Activated naive CD4-positive, alpha-beta T cell (primary cell): ENCODE measurements around the gene PCGF1.
A peak's percentile ranks its signal among the peaks of the same experiment; 100 is the strongest.
"Not testable (repeated sequence)": the region's sequence is repeated elsewhere in the genome, so short reads cannot be mapped to it uniquely, and the experiment has no call there.

Source experiments
- DNase-seq, 4 experiments: peaks; one replicate each; lab custom pipeline; 2025; lab: John Stamatoyannopoulos, UW

Gene PCGF1

DNA sequence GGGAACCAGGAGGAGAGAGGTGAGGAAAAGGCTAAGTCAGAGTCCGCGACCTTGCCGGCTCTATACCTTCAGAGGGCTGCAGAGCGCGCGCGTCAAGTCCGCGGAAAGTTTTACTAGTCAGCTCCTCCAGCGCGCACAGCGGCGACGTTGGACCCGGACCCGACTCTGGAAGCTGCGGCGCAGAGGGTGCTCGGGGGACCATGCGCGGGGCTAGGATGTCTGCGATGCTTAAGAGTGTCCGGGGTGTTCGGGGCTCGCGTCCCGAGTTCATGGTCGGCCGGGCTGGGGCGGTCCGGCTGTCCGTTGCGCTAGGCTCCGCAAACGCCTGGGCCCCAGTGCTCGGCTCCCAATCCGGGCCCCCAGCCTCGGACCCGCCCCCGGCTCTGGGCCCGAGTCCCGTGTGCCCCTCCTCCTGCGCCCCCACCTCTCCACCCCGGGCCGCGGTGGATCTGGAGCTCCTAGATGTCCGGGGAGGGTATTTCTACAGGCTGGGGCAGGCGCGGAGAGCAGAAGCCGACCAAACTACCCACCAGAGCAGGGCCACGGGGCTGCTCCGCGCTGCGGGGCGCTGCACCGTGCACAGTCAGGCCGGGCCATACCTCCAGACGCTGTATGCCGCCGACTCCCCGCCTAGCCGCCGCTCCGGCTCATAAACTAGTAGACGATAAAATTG, 8.1 kb downstream of the PCGF1 start, which contains the start of gene LBX2:
TSS of gene LBX2 (minus strand) at position 337 of the 673 bp plus-strand sequence. CDS start at position 271, 66 bp downstream.
- peak in 1 of 4 experiments; percentile 15 for DNase-seq

DNA sequence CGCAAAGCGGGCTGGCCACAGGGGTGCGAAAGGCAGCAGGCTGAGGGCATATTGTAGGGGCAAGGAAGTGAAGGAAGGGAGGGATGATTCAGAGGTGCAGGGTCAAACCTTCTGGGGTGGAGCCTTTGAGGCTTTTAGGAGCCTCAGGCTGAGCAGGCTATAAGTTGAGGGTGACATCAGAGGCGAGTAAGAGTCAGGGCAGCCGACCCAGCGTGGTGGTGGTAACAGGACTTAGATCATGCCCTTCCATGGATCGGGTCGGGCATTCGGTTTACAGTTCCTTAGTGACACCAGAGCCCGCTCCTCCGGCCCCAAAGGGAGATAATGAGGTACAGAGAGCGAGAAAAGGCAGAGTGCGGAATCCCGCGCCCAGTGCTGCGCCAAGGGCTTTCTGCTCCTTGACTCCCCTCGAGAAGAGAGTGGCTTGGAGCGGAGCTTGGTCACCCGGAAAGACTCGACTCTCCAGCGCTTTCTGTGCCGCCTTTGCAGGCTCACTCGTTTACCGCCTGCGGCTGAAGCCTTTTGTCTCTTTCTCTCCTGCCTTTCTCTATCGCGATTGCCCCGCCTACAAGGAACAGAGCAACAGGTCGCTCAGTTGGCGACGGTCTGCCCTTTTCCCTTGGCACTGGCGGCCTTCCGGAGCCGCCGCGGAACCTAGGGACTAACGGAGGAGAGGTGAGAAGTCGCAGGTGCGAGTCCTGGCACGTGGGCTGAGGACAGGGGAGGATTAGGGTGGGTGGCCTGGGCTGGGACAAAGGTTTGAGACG, 8.8 kb downstream of the PCGF1 start:
- DNase-seq, result no peak

DNA sequence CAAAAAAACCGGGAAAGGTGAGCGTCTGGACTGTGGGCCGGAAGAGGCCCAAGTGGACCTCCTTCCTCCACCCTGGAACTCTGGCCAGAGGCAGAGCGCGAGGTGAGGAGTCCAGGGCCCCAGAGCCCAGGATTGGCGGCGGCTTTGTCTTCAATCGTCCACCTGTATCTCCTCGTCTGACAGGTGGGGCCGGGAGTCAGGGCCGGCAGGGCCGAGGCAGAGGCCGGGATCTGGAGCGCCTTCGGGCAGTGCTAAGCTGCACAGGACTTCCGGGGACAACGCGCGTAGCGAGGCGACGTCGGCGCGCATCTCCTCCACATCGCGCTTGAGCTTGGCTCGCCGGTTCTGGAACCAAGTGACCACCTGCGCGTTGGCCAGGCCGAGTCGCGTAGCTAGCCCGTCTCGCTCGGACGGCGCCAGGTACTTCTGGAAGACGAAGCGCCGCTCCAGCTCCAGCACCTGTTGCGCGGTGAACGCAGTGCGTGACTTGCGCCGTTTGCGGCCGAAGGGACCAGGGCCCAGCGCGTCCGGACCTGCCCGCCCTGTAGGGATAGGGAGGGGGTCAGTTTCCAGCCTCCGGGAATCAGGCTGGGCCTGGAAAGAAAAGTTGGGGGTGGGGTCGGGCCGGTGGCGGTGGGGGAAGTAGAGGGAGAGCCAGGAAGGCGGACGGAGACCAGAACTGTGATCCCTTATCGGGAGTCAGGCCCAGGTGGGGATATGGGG, 9.6 kb downstream of the PCGF1 start:
- no peak for DNase-seq

DNA sequence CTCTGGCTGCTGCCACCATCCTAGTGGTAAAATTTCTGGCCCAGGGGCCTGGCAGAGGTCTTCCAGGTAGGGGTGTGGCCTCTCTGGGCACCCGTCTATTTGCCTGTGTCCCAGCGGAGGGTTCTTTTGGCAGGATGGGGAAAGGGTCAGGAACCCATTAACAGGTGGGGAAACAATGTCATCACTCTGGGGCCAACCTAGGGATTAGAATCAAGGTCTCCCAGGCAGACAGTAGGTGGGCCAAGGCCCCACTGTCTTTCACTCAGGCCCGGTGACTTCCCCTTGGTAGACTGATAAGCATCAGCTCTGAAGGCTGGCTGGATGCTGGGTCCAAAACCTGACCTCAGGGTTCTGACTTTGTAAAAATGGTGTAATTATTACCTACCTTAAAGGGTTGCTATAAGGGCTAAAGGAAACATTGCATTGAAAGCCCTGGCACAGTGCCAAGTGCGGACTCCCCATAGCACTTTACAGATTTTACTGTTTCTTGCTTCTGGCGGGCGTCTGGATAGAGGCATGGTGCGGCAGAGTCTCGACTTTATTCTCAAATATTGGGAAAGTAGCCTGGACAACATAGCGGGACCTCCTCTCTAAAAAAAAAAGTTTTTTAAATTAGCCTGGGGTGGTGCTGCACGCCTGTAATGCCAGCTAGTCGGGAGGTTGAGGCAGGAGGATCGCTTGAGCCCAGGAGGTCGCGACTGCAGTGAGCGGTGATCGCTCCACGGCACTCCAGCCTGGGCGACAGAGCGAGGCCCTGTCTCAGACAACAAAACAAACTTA, 10.3 kb downstream of the PCGF1 start:
- no peak for DNase-seq

DNA sequence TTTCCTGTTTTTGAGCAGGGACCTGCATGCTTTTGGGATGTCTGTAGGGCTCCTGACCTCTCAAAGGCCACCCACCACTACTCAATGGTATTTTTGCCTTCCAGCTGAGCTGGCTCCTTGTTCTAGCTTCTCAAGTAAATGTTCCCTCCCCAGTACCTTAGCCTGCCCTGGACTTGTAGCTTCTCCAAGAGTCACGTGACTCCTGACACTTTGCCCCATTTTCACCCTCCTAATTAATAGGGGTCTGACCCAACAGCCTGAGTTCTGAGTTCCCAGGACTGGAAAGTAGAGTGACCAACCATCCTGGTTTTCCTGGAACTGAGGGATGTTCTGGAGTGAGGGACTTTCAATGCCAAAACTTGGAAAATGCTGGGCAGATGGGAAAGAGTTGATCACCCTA, 12.1 kb downstream of the PCGF1 start:
- no peak for DNase-seq

DNA sequence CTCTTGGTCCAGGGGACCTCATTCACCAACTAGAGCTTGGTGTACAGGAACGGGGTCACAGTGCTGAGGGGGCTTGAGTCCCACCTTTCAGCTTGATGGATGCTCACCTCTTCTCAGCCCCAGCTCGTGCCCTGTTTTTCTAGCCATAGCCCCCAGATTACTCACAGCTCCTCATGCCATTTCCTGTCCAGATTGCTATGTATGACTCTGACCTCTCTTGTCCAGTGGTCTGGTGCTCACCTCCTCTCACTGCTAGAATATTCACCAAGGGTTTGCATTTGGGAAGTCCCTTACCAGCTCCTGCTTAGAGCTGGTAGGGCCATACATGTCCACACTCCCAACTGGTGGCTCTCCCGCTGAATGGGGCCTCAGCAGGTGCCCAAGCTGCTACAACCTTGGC, 13.9 kb downstream of the PCGF1 start:
- no peak for DNase-seq

DNA sequence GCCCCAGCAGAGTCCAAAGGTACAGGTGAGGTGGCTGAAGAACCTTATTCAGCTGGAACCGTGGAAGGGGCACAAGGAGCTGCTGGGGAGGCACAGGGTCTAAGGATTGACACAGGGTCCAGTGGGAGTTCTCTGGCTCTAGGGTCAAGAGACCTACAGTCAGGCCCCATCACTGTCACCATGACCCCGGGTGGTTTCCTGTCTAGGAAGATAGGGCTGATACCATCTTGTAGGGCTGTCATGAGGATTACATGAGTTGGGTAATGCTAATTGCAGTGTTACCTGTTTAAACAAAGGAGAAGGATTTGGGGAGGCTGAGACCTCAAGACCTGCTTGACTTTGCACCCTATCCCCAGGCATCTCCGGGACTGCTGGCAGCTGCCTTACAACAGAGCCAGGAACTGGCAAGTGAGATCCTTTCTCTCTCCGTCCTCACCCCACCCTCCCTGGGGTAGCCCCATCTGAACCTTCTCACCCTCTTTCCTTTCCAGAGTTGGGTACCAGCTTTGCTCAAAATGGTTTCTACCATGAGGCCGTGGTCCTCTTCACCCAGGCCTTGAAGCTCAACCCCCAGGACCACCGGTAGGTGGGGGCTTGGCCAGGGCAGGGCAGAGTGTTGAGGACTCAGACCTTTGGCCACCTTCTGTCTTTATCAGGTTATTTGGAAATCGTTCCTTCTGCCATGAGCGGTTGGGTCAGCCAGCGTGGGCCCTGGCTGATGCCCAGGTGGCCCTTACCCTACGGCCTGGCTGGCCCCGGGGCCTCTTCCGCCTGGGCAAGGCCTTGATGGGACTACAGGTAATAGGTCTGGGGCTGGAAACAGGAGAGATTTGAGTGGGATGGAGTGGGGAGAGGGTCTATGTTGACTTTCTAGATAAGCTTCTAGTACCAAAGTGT, 15.6 kb downstream of the PCGF1 start:
- DNase-seq, result no peak

DNA sequence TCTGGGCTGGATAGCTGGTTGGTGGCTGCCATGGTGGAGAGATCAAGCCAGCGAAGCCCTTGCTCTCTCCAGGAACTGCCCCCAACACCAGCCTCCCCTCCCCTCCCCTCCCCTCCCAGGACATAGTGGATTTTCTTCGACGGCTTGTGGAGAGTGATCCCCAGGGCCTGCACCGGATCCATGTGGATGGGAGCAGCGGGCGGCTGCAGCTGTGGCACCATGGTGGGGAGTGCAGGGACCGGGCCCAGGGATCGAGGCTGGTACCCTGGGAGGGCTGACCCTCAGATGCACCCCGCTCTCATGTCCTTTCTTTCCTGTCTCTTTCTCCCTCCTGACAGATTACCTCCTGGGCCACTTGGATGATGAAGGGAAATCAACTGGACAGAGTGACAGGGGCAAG, 17.6 kb downstream of the PCGF1 start:
- DNase-seq, result no peak

DNA sequence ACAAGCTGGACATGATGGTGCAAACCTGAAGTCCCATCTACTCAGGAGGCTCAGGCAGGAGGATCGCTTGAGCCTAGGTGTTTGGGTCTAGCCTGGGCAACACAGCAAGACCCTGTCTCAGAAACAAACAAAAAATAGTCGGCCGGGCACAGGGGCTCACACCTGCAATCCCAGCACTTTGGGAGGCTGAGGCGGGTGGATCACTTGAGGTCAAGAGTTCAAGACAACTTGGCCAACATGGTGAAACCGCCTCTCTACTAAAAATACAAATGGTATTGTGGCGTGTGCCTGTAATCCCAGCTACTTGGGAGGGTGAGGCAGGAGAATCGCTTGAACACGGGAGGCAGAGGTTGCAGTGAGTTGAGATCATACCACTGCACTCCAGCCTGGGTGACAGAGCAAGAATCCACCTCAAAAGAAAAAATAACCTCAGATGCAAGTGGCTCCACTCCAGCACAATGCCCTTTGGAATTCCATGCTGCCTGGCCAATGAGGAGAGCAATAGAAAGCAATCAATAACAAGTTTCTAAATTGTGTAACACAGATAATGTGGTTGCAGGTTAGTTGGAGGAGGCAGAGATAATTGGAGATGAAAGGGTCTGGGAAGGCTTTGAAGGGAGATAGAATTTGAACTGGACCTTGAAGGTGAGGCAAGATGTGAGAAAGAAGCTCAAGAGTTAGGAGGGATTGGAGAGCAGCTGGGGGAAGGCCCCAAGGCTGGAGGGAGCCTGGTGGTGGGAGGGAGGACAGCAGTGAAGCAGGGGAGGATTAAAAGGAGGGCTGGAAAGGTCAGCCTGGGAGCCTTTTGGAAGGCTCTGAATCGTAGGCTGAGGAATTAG, 18.6 kb downstream of the PCGF1 start:
- no peak for DNase-seq

DNA sequence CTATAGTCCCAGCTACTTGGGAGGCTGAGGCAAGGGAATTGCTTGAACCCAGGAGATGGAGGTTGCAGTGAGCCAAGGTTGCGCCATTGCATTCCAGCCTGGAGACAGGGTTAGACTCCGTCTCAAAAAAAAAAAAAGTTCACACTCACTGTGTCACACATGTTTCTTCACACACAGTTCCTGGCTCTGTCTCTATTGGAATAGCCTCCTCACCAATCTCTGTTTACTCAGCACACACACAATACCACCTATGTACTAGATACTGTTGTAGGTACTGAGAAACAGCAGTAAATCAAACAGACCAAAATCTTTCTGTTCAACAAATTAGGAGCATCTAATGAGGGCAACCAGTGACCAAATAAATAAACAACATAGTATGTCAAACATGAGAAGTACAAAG, 21.4 kb downstream of the PCGF1 start:
- no peak for DNase-seq

DNA sequence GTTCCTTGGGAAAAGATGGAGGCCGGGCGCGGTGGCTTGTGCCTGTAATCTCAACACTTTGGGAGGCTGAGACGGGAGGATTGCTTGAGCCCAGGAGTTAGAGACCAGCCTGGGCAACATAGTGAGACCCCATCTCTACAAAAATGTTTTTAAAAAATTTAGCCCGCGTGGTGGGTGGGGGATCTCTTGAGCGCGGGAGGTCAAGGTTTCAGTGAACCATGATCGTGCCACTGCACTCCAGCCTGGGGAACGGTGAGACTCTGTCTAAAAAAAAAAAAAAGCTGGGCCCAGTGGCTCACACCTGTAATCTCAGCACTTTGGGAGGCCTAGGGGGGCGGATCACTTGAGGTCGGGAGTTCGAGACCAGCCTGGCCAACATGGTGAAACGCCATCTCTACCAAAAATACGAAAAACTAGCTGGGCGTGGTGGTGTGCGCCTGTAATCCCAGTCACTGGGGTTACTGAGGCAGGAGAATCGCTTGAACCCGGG, 23.8 kb downstream of the PCGF1 start:
- not testable (repeated sequence) for DNase-seq

DNA sequence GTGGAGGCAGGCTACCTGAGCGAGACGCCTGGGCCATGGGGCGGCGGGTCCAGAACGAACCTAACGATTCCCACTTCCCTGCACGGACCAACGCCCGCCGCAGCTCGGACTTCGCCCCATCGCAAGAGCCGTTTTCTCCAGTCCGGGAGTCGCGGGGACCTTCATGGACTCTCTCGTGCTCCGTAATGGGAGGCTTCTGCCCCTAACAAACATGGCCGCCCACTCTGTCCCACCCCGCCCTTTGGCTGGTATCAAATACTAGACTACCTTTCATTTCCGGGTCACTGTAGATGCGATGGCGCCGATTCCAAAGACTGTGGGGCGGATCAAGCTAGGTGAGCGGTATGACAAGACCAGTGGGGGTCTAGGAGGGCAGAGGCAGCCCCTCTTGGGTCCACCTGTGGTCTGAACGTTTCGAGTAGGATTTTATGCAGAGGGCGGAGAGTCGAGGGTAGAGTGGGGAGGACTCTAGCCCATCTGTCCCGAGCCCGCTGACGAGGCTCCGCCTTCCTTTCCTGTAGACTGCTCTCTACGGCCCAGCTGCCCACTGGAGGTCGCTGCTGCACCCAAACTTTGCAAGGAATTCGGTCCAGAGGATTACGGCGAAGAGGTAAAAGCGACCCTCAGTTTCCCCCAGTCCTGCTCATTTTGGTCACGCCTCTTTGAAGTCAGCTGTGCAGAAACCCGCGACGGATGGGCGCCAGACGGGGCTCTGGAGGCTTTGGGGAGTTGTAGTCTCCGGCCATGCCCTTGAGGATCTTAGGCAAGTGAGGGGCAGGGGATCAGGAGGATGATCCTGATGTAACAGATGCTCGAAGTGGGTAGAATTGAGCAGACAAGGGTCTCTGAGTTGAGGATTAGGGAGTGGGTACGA, 24.5 kb downstream of the PCGF1 start, which contains the start of the genes CCDC142 and TTC31:
TSS of gene CCDC142 (minus strand) at position 198 of the 874 bp plus-strand sequence. CDS start at position 37, 161 bp downstream.
TSS of gene TTC31 (plus strand) at position 281 of the 874 bp plus-strand sequence. CDS start at position 296, 15 bp downstream.
- peak; percentile 80 to 86 (median 85) for DNase-seq

DNA sequence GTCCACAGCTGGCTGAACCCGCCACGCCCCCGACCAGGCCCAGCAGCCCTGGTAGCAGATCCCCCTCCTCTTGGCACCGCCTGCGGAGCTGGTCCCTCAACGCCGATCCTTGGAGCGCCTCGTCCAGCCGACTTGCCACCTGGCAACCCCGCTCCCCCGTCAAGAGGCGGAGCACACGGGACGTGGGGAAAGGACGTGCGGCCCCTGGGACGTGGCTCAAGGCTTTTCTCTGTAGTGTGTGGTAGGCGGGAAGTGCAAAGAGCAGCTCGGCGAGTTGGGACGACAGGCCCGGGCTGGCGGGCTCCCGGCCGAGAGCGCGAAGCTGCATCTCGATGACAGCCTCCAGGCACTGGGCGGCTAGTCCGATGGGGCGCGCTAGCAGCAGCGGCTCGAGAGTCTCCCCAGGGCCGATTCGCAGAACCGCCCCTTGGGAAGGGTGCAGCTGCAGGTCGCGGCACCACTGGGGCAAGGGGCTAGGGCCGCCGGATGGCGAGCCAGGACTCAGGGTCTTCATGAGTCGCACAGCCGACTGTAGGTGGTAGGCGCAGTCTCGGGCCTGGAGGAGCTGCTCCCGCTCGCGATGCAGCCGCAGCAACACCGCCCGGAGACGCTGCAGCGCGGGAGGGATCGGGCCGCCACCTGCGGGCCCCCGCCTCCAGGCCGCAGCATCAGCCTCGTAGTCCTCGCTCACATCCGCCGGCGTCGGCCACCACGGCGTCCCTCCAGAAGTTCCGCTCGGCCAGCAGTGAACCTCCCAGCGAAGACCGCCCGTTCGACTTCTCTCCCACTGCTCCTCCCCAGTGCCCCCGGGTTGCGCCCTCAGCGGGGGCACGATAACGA, 25.3 kb downstream of the PCGF1 start:
- DNase-seq, result peak in 2 of 4 experiments; percentile 54 to 61

DNA sequence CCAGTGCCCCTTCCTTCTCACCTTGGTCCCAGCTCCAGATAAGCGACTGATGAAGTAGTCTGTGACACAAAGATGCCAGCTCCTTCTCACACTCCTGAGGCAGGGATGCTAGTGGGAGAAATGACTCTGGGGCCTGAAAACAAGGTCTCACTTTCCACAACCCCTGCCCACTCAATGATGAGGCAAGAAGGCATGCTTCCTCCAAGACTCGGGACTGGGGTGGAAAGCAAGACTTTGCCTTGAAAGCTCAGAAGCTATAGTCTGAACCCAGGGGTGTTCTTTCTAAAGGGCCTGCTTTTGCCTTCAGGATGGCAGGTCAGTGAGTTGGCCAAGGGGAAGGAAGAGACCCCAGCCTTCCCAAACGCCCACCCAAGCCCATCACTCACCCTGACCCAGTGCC, 26.1 kb downstream of the PCGF1 start:
- DNase-seq, result no peak

DNA sequence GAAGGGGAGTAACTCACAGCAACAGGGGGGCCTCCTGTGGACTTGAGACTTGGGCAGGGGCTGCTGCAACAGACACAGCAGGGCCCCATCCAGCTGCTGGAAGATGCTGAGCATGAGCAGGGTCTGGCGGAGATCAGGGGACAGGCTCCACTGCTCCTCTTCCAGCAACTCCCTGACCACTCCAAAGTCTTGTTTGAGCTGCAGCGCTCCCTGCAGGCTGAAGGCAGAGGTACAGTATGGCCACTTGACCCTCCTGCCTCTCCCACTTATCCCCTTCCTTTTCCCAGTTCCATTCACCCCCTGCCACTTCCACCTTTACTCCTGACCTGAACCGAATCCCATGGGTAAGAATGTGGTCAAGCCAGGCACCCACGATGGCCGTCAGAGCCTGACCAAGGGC, 32.6 kb downstream of the PCGF1 start:
- no peak for DNase-seq

DNA sequence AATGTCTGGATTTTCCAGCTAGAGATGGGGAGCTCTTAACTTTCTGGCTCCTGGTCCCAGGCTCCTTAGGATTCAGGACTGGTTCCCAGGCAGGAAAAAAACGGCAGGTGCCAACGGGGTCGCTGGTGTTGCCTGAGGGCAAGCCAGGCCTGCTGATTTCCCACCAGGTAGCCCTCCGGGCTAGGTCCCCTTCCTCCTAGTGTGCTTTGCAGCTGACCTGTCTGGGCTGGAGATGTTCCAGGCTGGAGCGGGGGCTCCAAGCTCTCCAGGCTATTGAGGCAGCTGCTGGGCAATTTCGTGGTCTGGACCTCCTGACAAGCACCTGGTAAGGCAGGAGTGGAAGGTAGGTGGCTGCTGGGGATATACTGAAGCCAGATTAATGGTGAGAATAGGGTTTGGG, 33.0 kb downstream of the PCGF1 start:
- DNase-seq, result no peak

DNA sequence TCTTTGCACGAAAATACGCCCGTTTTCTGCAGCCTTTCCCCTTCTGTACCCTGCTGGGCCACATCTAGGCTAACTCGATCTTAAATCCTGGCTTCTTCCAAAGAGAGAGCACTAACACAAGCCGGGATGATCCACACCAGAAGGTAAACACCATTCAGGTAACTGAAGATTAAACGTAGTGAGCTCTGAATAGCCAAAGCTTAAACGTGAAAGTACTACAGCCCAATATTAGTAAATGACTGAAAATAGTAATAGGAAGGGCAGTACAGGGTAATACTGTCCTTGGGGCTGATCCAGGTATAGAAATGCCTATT, 34.6 kb downstream of the PCGF1 start:
- DNase-seq, result no peak
